ENCODE results near the gene BIVM.

GRCh38 chr13:102881819-102882686 lies 83.1 kb downstream of the BIVM start:
- TF ChIP-seq POLR2A (IDR thresholded peaks at IDR 0.05) (no peak), CTCF (IDR thresholded peaks at IDR 0.05) (no peak)

All from breast epithelium (tissue), 3 donors.